ENCODE results near the gene KPNA2.
"Not testable (repeated sequence)": the region's sequence is repeated elsewhere in the genome, so short reads cannot be mapped to it uniquely, and the experiment has no call there.

GRCh38 chr17:68086666-68087065 lies 51.1 kb downstream of the KPNA2 start:
- TF ChIP-seq CTCF, POLR2A (IDR thresholded peaks at IDR 0.05): not testable (repeated sequence)

Measured in adrenal gland (tissue), 5 donors.